Measurements from ENCODE around the gene S100PBP. TPM values are rescaled to one million over a fixed set of nuclear protein-coding genes. Genes with fewer than 3 reads are reported as not detected.

Gene S100PBP
- total RNA-seq, 1 experiment from 2014 or later, result 50.1 TPM

- Histone ChIP-seq H3K4me2 (ENCODE audit: insufficient read depth, insufficient read length, low read length) (peak within 1 kb of the TSS; percentile 61), H3K79me1 (ENCODE audit: insufficient read depth, low read depth, low read length, poor library complexity, severe bottlenecking) (no peaks in the 10 kb centered on the region), H3K23me2 (ENCODE audit: insufficient read length, low read depth, low read length, poor library complexity, severe bottlenecking) (peaks cover 4% of the 10 kb centered on the region), H2BK20ac (ENCODE audit: low read depth, low read length, poor library complexity, severe bottlenecking) (no peak within 1 kb of the TSS), H3K9me3 (ENCODE audit: control insufficient read depth, low read depth, low read length) (no peaks in the 10 kb centered on the region), H2BK120ac (ENCODE audit: low read depth, low read length, poor library complexity, severe bottlenecking) (no peak within 1 kb of the TSS), H3K4ac (ENCODE audit: low read depth, low read length) (no peak within 1 kb of the TSS), H4K5ac (ENCODE audit: insufficient read length, low read depth, low read length) (no peak within 1 kb of the TSS), H3K14ac (ENCODE audit: insufficient read depth, low read length) (peak within 1 kb of the TSS; percentile 67), H2BK15ac (ENCODE audit: low read depth, low read length) (no peak within 1 kb of the TSS), H3T11ph (ENCODE audit: low read length) (no peak within 1 kb of the TSS), H3K27ac (ENCODE audit: insufficient read length, low read depth, low read length) (no peak within 1 kb of the TSS), H3K79me2 (ENCODE audit: insufficient read depth, low read length) (no peaks in the 10 kb centered on the region), H2AFZ (ENCODE audit: low read length) (no peak within 1 kb of the TSS), H3K23ac (ENCODE audit: insufficient read length, low read depth, low read length) (no peak within 1 kb of the TSS), H3K4me1 (ENCODE audit: insufficient read depth, low read length) (peaks cover 2% of the 10 kb centered on the region; the same call in 1 of the 2 replicates), H3K18ac (ENCODE audit: insufficient read length, low read depth, low read length) (no peak within 1 kb of the TSS), H2AK5ac (ENCODE audit: insufficient read length, low read length) (no peak within 1 kb of the TSS), H3K27me3 (ENCODE audit: insufficient read depth, low read length) (peaks cover 21% of the 10 kb centered on the region; the same call in 1 of the 2 replicates), H2BK12ac (ENCODE audit: insufficient read length, low read depth, low read length) (no peak within 1 kb of the TSS), H2BK5ac (ENCODE audit: insufficient read length, low read length) (no peak within 1 kb of the TSS), H3K9ac (ENCODE audit: extremely low read depth, insufficient read length, low read length) (no peak within 1 kb of the TSS), H4K20me1 (ENCODE audit: control insufficient read depth, insufficient read depth, insufficient read length) (no peaks in the 10 kb centered on the region), H3K56ac (ENCODE audit: insufficient read length, low read depth, low read length) (no peak within 1 kb of the TSS), H4K8ac (replicated peaks; ENCODE audit: insufficient read length, low read depth, low read length) (no peak within 1 kb of the TSS), H4K91ac (ENCODE audit: insufficient read length, low read depth, low read length) (no peak within 1 kb of the TSS)
- peaks cover 45% of the 10 kb centered on the region for H3K27me3 Mint-ChIP-seq (ENCODE audit: low read depth)
- peaks cover 38 to 43% of the 10 kb centered on the region in 2 experiments for H3K4me1 Mint-ChIP-seq
- H3K4me3 Mint-ChIP-seq, result peak within 1 kb of the TSS; percentile 66 to 82
- H3K27ac Mint-ChIP-seq, result peak within 1 kb of the TSS in 1 of 3 experiments; percentile 25; a peak in 1 of 7 replicates
- no peaks in the 10 kb centered on the region for H3K9me3 Mint-ChIP-seq
- no CpG with 5 or more reads among the region's 99 CpGs for WGBS (ENCODE audit: extremely low coverage, insufficient read length, low lambda C conversion rate)
- H3K36me3 Mint-ChIP-seq (ENCODE audit: insufficient read depth in 1 of 3, low read depth in 3 of 3), result peaks cover 0 to 8% (median 0%) of the 10 kb centered on the region in 3 experiments; a peak in 6 of 7 replicates
- TF ChIP-seq CTCF (conservative IDR thresholded peaks at IDR 0.05), result no peak
- DNase-seq, result peak; percentile 43
These were observed 53.3 kb downstream of the S100PBP start, which contains the start of gene FNDC5 for GRCh38 chr1:32870615-32871363. TSS of gene FNDC5 (minus strand) at chr1:32870912.
